ENCODE measurements around the gene KCNH8. TPM values are rescaled to one million over a fixed set of nuclear protein-coding genes. Genes with fewer than 3 reads are reported as not detected.

Gene KCNH8
- total RNA-seq, 2 experiments from 2014 or later, result 0.44 to 0.59 TPM

GRCh38 chr3:19263606-19264005, 115.3 kb downstream of the KCNH8 start:
- H3K27ac ChIP-seq (ENCODE audit: low read depth, low read length, poor library complexity, severe bottlenecking), result no peak overlapping the region
- no peak for DNase-seq (ENCODE audit: low spot score)
- intact Hi-C loops (cut with micrococcal nuclease; ENCODE audit: unreplicated experiment), result no loop called here
- H4K20me1 ChIP-seq (ENCODE audit: insufficient read depth, low read length), result no peaks in the 10 kb centered on the region
- H3K4me2 ChIP-seq (ENCODE audit: low read length), result no peak overlapping the region
- H2AFZ ChIP-seq (ENCODE audit: low read length), result no peak overlapping the region
- no peaks in the 10 kb centered on the region for H3K79me2 ChIP-seq (ENCODE audit: insufficient read depth, low read depth, low read length)
- H3K9me2 ChIP-seq (ENCODE audit: insufficient read depth, low read length), result no peaks in the 10 kb centered on the region
- no peaks in the 10 kb centered on the region for H3K4me1 ChIP-seq (ENCODE audit: insufficient read depth, low read length, poor library complexity, severe bottlenecking)
- no peak overlapping the region for H3K4me3 ChIP-seq (ENCODE audit: low read depth, low read length, poor library complexity, severe bottlenecking)
- CTCF ChIA-PET (ENCODE audit: unreplicated experiment), result no interaction called here
- no peaks in the 10 kb centered on the region for H3K9me3 ChIP-seq (ENCODE audit: low read length)
- no TSS peak for BruUV-seq (replicated peaks)
- POLR2A ChIA-PET, result interaction anchor here (0.8 kb wide), 1 partner anchor 13 kb away, joined by 3 read pairs; no protein-coding TSS in a partner anchor
- no peaks in the 10 kb centered on the region for H3K36me3 ChIP-seq (ENCODE audit: insufficient read depth, low read length)
- TF ChIP-seq EZH2phosphoT487 (IDR thresholded peaks at IDR 0.05; ENCODE audit: borderline replicate concordance, low read depth, low read length) (no peak), CTCF (conservative IDR thresholded peaks at IDR 0.05; ENCODE audit: low read length) (no peak)

GRCh38 chr3:19264424-19264823, 116.1 kb downstream of the KCNH8 start:
- Histone ChIP-seq H3K9me2 (ENCODE audit: insufficient read depth, low read length) (no peaks in the 10 kb centered on the region), H3K36me3 (ENCODE audit: insufficient read depth, low read length) (no peaks in the 10 kb centered on the region), H3K27ac (ENCODE audit: low read depth, low read length, poor library complexity, severe bottlenecking) (no peak overlapping the region), H3K4me2 (ENCODE audit: low read length) (no peak overlapping the region), H3K4me1 (ENCODE audit: insufficient read depth, low read length, poor library complexity, severe bottlenecking) (no peaks in the 10 kb centered on the region), H3K79me2 (ENCODE audit: insufficient read depth, low read depth, low read length) (no peaks in the 10 kb centered on the region), H3K9me3 (ENCODE audit: low read length) (no peaks in the 10 kb centered on the region), H2AFZ (ENCODE audit: low read length) (no peak overlapping the region), H4K20me1 (ENCODE audit: insufficient read depth, low read length) (no peaks in the 10 kb centered on the region), H3K4me3 (ENCODE audit: low read depth, low read length, poor library complexity, severe bottlenecking) (no peak overlapping the region)
- intact Hi-C loops (cut with micrococcal nuclease; ENCODE audit: unreplicated experiment), result no loop called here
- CTCF ChIA-PET (ENCODE audit: unreplicated experiment), result no interaction called here
- no TSS peak for BruUV-seq (replicated peaks)
- POLR2A ChIA-PET, result interaction anchor here (0.7 to 1.0 kb wide), 5 partner anchors 12 to 1669 kb away, joined by 3 to 5 read pairs (median 3); no protein-coding TSS in a partner anchor
- no peak for DNase-seq (ENCODE audit: low spot score)
- no peak for TF ChIP-seq CTCF (conservative IDR thresholded peaks at IDR 0.05; ENCODE audit: low read length)
- no peak for TF ChIP-seq EZH2phosphoT487 (IDR thresholded peaks at IDR 0.05; ENCODE audit: borderline replicate concordance, low read depth, low read length)

- Histone ChIP-seq H3K27ac (ENCODE audit: low read depth, low read length, poor library complexity, severe bottlenecking) (no peak overlapping the region), H3K36me3 (ENCODE audit: insufficient read depth, low read length) (no peaks in the 10 kb centered on the region), H4K20me1 (ENCODE audit: insufficient read depth, low read length) (no peaks in the 10 kb centered on the region), H3K9me3 (ENCODE audit: low read length) (no peaks in the 10 kb centered on the region), H3K4me2 (ENCODE audit: low read length) (no peak overlapping the region), H2AFZ (ENCODE audit: low read length) (no peak overlapping the region), H3K9me2 (ENCODE audit: insufficient read depth, low read length) (no peaks in the 10 kb centered on the region), H3K79me2 (ENCODE audit: insufficient read depth, low read depth, low read length) (no peaks in the 10 kb centered on the region), H3K4me3 (ENCODE audit: low read depth, low read length, poor library complexity, severe bottlenecking) (no peak overlapping the region), H3K4me1 (ENCODE audit: insufficient read depth, low read length, poor library complexity, severe bottlenecking) (no peaks in the 10 kb centered on the region)
- intact Hi-C loops (cut with micrococcal nuclease; ENCODE audit: unreplicated experiment), result no loop called here
- TF ChIP-seq CTCF (conservative IDR thresholded peaks at IDR 0.05; ENCODE audit: low read length) (no peak), EZH2phosphoT487 (IDR thresholded peaks at IDR 0.05; ENCODE audit: borderline replicate concordance, low read depth, low read length) (no peak)
- POLR2A ChIA-PET, result interaction anchor here (0.5 to 0.8 kb wide), 2 partner anchors 21 to 862 kb away, joined by 3 read pairs; no protein-coding TSS in a partner anchor
- CTCF ChIA-PET (ENCODE audit: unreplicated experiment), result no interaction called here
- no peak for DNase-seq (ENCODE audit: low spot score)
- no TSS peak for BruUV-seq (replicated peaks)
Observed at GRCh38 chr3:19267040-19267439, 118.7 kb downstream of the KCNH8 start.

Measured in OCI-LY7 (cell line).